GM19035 (cell line): ENCODE measurements around the gene ANKRD40.
"Not testable (repeated sequence)": the region's sequence is repeated elsewhere in the genome, so short reads cannot be mapped to it uniquely, and the experiment has no call there.

ENCODE experiments used
- ATAC-seq: cut with Tn5 transposase; IDR thresholded peaks from one replicate; pipeline ENCODE4 v1.9.1; 2021; ENCODE audit not compliant: unreplicated experiment

The ANKRD40 gene

GRCh38 chr17:50707289-50708049 is at the start of gene ANKRD40:
ANKRD40 (minus strand) TSS chr17:50707914; CDS start chr17:50707654, 260 bp downstream.
- peak; percentile 78 for ATAC-seq

- no peak for ATAC-seq
These were observed 46.8 kb upstream of the ANKRD40 start for GRCh38 chr17:50754521-50754920.

GRCh38 chr17:50749245-50749644 is 41.5 kb upstream of the ANKRD40 start:
- ATAC-seq = no peak

- ATAC-seq = no peak
These were observed 37.9 kb upstream of the ANKRD40 start for GRCh38 chr17:50745631-50746030.

GRCh38 chr17:50739098-50739497 is 31.4 kb upstream of the ANKRD40 start:
- no peak for ATAC-seq

- ATAC-seq = no peak
These were observed 29.5 kb upstream of the ANKRD40 start for GRCh38 chr17:50737118-50737698.

- no peak for ATAC-seq
These were observed 27.6 kb upstream of the ANKRD40 start for GRCh38 chr17:50735287-50735686.

GRCh38 chr17:50731575-50732460 is 24.1 kb upstream of the ANKRD40 start:
- ATAC-seq = no peak

- ATAC-seq = no peak
These were observed 21.4 kb upstream of the ANKRD40 start for GRCh38 chr17:50728881-50729765.

- no peak for ATAC-seq
These were observed 20.4 kb upstream of the ANKRD40 start for GRCh38 chr17:50728112-50728429.

- no peak for ATAC-seq
These were observed 18.3 kb upstream of the ANKRD40 start for GRCh38 chr17:50725769-50726655.

- ATAC-seq = not testable (repeated sequence)
These were observed 16.9 kb upstream of the ANKRD40 start for GRCh38 chr17:50724622-50725021.

- ATAC-seq = no peak
These were observed 15.0 kb upstream of the ANKRD40 start for GRCh38 chr17:50722746-50723145.

GRCh38 chr17:50721194-50722010 is 13.7 kb upstream of the ANKRD40 start:
- ATAC-seq = no peak

- ATAC-seq = no peak
These were observed 12.4 kb upstream of the ANKRD40 start for GRCh38 chr17:50719924-50720794.

GRCh38 chr17:50719144-50719923 is 11.6 kb upstream of the ANKRD40 start, which contains the start of gene LUC7L3:
LUC7L3 (plus strand) TSS chr17:50719603; CDS start chr17:50719733, 130 bp downstream.
- peak; percentile 88 for ATAC-seq

- no peak for ATAC-seq
These were observed 7.8 kb upstream of the ANKRD40 start for GRCh38 chr17:50715471-50715870.
